HEK293 (cell line): ENCODE measurements around the gene HTR7.
"Not testable (repeated sequence)": the region's sequence is repeated elsewhere in the genome, so short reads cannot be mapped to it uniquely, and the experiment has no call there.

Source experiments
- CTCF ChIA-PET: fragments of 350-600 bp; formaldehyde crosslinking; extraction: SDS; loops from one replicate; lab custom pipeline; 2021; ENCODE audit warnings: antibody characterized with exemption; lab: Yijun Ruan, JAX
- POLR2A ChIA-PET: fragments of 300-600 bp; formaldehyde crosslinking; extraction: SDS; loops from one replicate; lab custom pipeline; 2020; ENCODE audit warnings: antibody characterized with exemption, inconsistent platforms; lab: Yijun Ruan, JAX
- H3K27ac ChIP-seq: fragments of 200-500 bp; sonication (Bioruptor generic); 2 replicates; pipeline ENCODE4 v1.5.1; 2014; ENCODE audit warnings: low read depth, low read length, control low read depth, inconsistent platforms; ENCODE audit errors: extremely low read depth
- H3K36me3 ChIP-seq, 2 experiments: fragments of 200-500 bp in 1 of 2; sonication (Bioruptor generic) in 1 of 2; 1 replicate in 1 of 2; 2 replicates in 1 of 2; pipeline ENCODE4 v1.5.1; 2014 to 2017; ENCODE audit warnings: inconsistent platforms in 2 of 2, low read length in 2 of 2; ENCODE audit not compliant: control insufficient read depth in 2 of 2, insufficient read depth in 1 of 2
- H3K4me1 ChIP-seq: fragments of 200-500 bp; sonication (Bioruptor generic); 2 replicates; pipeline ENCODE4 v1.5.1; 2014; ENCODE audit warnings: mild to moderate bottlenecking, low read length, inconsistent platforms; ENCODE audit not compliant: control insufficient read depth, insufficient read depth
- H3K4me3 ChIP-seq: 2 replicates; pipeline ENCODE4 v1.5.1; 2011; ENCODE audit warnings: low read depth, mild to moderate bottlenecking, control low read depth, low read length, moderate library complexity
- H3K9me3 ChIP-seq: fragments of 200-500 bp; sonication (Bioruptor generic); 2 replicates; pipeline ENCODE4 v1.5.1; 2014; ENCODE audit warnings: low read depth, low read length, inconsistent platforms; ENCODE audit not compliant: control insufficient read depth, insufficient read depth
- ATF2 ChIP-seq: fragments of 450-650 bp; formaldehyde crosslinking; IDR thresholded peaks from 2 replicates; pipeline ENCODE4 v1.5.1; 2016; ENCODE audit warnings: missing biosample characterization, missing genetic modification characterization, low read depth
- BCL11A ChIP-seq: fragments of 450-650 bp; formaldehyde crosslinking; IDR thresholded peaks from 2 replicates; pipeline ENCODE4 v1.5.1; 2016; ENCODE audit warnings: low read depth, missing biosample characterization, missing genetic modification characterization
- GLIS1 ChIP-seq: fragments of 450-650 bp; formaldehyde crosslinking; IDR thresholded peaks from 2 replicates; pipeline ENCODE4 v1.5.1; 2016; ENCODE audit warnings: missing biosample characterization, missing genetic modification characterization
- HOXA7 ChIP-seq: sonication (generic); formaldehyde crosslinking; IDR thresholded peaks from 2 replicates; pipeline ENCODE4 v1.8.1; 2022; ENCODE audit warnings: missing genetic modification reagents, borderline replicate concordance
- KLF9 ChIP-seq: fragments of 450-650 bp; formaldehyde crosslinking; IDR thresholded peaks from 2 replicates; pipeline ENCODE4 v1.5.1; 2016; ENCODE audit warnings: missing biosample characterization, missing genetic modification characterization, low read depth
- SCRT1 ChIP-seq: fragments of 450-650 bp; formaldehyde crosslinking; IDR thresholded peaks from 2 replicates; pipeline ENCODE4 v1.5.1; 2016; ENCODE audit warnings: missing biosample characterization, missing genetic modification characterization, borderline replicate concordance
- YY2 ChIP-seq: fragments of 450-650 bp; formaldehyde crosslinking; IDR thresholded peaks from 2 replicates; pipeline ENCODE4 v1.5.1; 2016; ENCODE audit warnings: missing biosample characterization, missing genetic modification characterization
- ZFP69B ChIP-seq: fragments of 450-650 bp; formaldehyde crosslinking; IDR thresholded peaks from 2 replicates; pipeline ENCODE4 v1.5.1; 2016; ENCODE audit warnings: missing biosample characterization, missing genetic modification characterization
- ZNF157 ChIP-seq: fragments of 450-650 bp; formaldehyde crosslinking; IDR thresholded peaks from 2 replicates; pipeline ENCODE4 v1.5.1; 2016; ENCODE audit warnings: missing biosample characterization, missing genetic modification characterization
- ZNF2 ChIP-seq: fragments of 450-650 bp; formaldehyde crosslinking; IDR thresholded peaks from 2 replicates; pipeline ENCODE4 v1.5.1; 2016; ENCODE audit warnings: missing biosample characterization, missing genetic modification characterization
- ZNF23 ChIP-seq: fragments of 450-650 bp; formaldehyde crosslinking; IDR thresholded peaks from 2 replicates; pipeline ENCODE4 v1.5.1; 2016; ENCODE audit warnings: missing biosample characterization, missing genetic modification characterization, borderline replicate concordance
- ZNF404 ChIP-seq: fragments of 450-650 bp; formaldehyde crosslinking; IDR thresholded peaks from 2 replicates; pipeline ENCODE4 v1.5.1; 2017; ENCODE audit warnings: missing biosample characterization, missing genetic modification characterization
- ZNF426 ChIP-seq: fragments of 450-650 bp; formaldehyde crosslinking; IDR thresholded peaks from 2 replicates; pipeline ENCODE4 v1.5.1; 2017; ENCODE audit warnings: missing biosample characterization, missing genetic modification characterization, mild to moderate bottlenecking, inconsistent platforms, moderate library complexity
- ZNF521 ChIP-seq: fragments of 450-650 bp; formaldehyde crosslinking; IDR thresholded peaks from 2 replicates; pipeline ENCODE4 v1.5.1; 2017; ENCODE audit warnings: missing biosample characterization, mild to moderate bottlenecking, missing genetic modification characterization
- ZNF654 ChIP-seq: fragments of 450-650 bp; formaldehyde crosslinking; IDR thresholded peaks from 2 replicates; pipeline ENCODE4 v1.5.1; 2016; ENCODE audit warnings: low read depth, missing biosample characterization, missing genetic modification characterization
- ZNF792 ChIP-seq: fragments of 450-650 bp; formaldehyde crosslinking; IDR thresholded peaks from 2 replicates; pipeline ENCODE4 v1.5.1; 2016; ENCODE audit warnings: missing biosample characterization, missing genetic modification characterization
- TF ChIP-seq, protein P1 (sequence below): fragments of 450-650 bp; formaldehyde crosslinking; IDR thresholded peaks from 2 replicates; pipeline ENCODE4 v1.5.1; 2016; ENCODE audit warnings: missing biosample characterization, missing genetic modification characterization
- TF ChIP-seq, protein P2 (sequence below): fragments of 450-650 bp; formaldehyde crosslinking; IDR thresholded peaks from 2 replicates; pipeline ENCODE4 v1.5.1; 2017; ENCODE audit warnings: missing biosample characterization, missing genetic modification characterization
- TF ChIP-seq, protein P3 (sequence below): fragments of 450-650 bp; formaldehyde crosslinking; optimal IDR thresholded peaks from 2 replicates; pipeline ENCODE3; 2016; ENCODE audit warnings: missing biosample characterization, mild to moderate bottlenecking, missing genetic modification characterization
- TF ChIP-seq, protein P4 (sequence below): fragments of 450-650 bp; formaldehyde crosslinking; IDR thresholded peaks from 2 replicates; pipeline ENCODE4 v1.5.1; 2017; ENCODE audit warnings: missing biosample characterization, missing genetic modification characterization

Gene HTR7

GRCh38 chr10:90880059-90880719, 22.4 kb upstream of the HTR7 start:
- H3K4me1 ChIP-seq, H3K9me3 ChIP-seq, H3K4me3 ChIP-seq, H3K27ac ChIP-seq: not testable (repeated sequence)
- H3K36me3 ChIP-seq = peaks cover 49 to 88% of the 10 kb centered on the region in 2 experiments
- ChIA-PET POLR2A (interaction anchor here (0.6 to 1.7 kb wide), 3 partner anchors 9 to 537 kb away, joined by 3 to 4 read pairs (median 3); partner anchors contain the start of gene RPP30), CTCF (interaction anchor here (0.5 to 1.9 kb wide), 49 partner anchors 8 to 1831 kb away, joined by 3 to 32 read pairs (median 4); no protein-coding TSS in a partner anchor)
- TF ChIP-seq ZNF654 (tag by site-specific recombination) (peak; percentile 79), ZNF2 (peak; percentile 93)
- TF ChIP-seq, protein P1, sequence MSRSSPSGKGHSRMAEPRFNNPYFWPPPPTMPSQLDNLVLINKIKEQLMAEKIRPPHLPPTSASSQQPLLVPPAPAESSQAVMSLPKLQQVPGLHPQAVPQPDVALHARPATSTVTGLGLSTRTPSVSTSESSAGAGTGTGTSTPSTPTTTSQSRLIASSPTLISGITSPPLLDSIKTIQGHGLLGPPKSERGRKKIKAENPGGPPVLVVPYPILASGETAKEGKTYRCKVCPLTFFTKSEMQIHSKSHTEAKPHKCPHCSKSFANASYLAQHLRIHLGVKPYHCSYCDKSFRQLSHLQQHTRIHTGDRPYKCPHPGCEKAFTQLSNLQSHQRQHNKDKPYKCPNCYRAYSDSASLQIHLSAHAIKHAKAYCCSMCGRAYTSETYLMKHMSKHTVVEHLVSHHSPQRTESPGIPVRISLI (tag by site-specific recombination) = peak; percentile 84
- TF ChIP-seq, all 188 proteins: peak for 3; not testable (repeated sequence) for 185

- no peak overlapping the region for H3K27ac ChIP-seq
- ChIA-PET CTCF (interaction anchor here (0.6 to 1.9 kb wide), 34 partner anchors 9 to 1832 kb away, joined by 3 to 32 read pairs (median 5); no protein-coding TSS in a partner anchor), POLR2A (interaction anchor here (1.7 kb wide), 1 partner anchor 7 kb away, joined by 4 read pairs; the partner anchor contains the start of gene RPP30)
- no peak overlapping the region for H3K4me3 ChIP-seq
- no peaks in the 10 kb centered on the region for H3K9me3 ChIP-seq
- peaks cover 47 to 82% of the 10 kb centered on the region in 2 experiments for H3K36me3 ChIP-seq
- TF ChIP-seq YY2 (tag by site-specific recombination) = no peak
- no peak for TF ChIP-seq ZNF426 (tag by site-specific recombination)
- no peak for TF ChIP-seq BCL11A (tag by site-specific recombination)
- TF ChIP-seq ZNF157 (tag by site-specific recombination) = no peak
- TF ChIP-seq ZNF792 = no peak
- TF ChIP-seq ZNF404 (tag by site-specific recombination) = no peak
- TF ChIP-seq KLF9 (tag by site-specific recombination) = no peak
- TF ChIP-seq, protein P2, sequence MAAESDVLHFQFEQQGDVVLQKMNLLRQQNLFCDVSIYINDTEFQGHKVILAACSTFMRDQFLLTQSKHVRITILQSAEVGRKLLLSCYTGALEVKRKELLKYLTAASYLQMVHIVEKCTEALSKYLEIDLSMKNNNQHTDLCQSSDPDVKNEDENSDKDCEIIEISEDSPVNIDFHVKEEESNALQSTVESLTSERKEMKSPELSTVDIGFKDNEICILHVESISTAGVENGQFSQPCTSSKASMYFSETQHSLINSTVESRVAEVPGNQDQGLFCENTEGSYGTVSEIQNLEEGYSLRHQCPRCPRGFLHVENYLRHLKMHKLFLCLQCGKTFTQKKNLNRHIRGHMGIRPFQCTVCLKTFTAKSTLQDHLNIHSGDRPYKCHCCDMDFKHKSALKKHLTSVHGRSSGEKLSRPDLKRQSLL (tag by site-specific recombination) = no peak
- TF ChIP-seq, protein P3, sequence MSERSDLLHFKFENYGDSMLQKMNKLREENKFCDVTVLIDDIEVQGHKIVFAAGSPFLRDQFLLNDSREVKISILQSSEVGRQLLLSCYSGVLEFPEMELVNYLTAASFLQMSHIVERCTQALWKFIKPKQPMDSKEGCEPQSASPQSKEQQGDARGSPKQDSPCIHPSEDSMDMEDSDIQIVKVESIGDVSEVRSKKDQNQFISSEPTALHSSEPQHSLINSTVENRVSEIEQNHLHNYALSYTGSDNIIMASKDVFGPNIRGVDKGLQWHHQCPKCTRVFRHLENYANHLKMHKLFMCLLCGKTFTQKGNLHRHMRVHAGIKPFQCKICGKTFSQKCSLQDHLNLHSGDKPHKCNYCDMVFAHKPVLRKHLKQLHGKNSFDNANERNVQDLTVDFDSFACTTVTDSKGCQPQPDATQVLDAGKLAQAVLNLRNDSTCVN (tag by site-specific recombination) = no peak
- no peak for TF ChIP-seq HOXA7 (CRISPR knock-in tag)
- no peak for TF ChIP-seq SCRT1 (tag by site-specific recombination)
- no peak for TF ChIP-seq ZFP69B
- TF ChIP-seq ATF2 (tag by site-specific recombination) = no peak
- no peak for TF ChIP-seq ZNF521 (tag by site-specific recombination)
- no peak for TF ChIP-seq ZNF23 (tag by site-specific recombination)
- TF ChIP-seq, protein P4, sequence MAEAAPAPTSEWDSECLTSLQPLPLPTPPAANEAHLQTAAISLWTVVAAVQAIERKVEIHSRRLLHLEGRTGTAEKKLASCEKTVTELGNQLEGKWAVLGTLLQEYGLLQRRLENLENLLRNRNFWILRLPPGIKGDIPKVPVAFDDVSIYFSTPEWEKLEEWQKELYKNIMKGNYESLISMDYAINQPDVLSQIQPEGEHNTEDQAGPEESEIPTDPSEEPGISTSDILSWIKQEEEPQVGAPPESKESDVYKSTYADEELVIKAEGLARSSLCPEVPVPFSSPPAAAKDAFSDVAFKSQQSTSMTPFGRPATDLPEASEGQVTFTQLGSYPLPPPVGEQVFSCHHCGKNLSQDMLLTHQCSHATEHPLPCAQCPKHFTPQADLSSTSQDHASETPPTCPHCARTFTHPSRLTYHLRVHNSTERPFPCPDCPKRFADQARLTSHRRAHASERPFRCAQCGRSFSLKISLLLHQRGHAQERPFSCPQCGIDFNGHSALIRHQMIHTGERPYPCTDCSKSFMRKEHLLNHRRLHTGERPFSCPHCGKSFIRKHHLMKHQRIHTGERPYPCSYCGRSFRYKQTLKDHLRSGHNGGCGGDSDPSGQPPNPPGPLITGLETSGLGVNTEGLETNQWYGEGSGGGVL (tag by site-specific recombination) = no peak
- no peak for TF ChIP-seq GLIS1
- no peaks in the 10 kb centered on the region for H3K4me1 ChIP-seq
Observed at GRCh38 chr10:90879062-90879461, 21.2 kb upstream of the HTR7 start.
